ENCODE results near the gene ZRANB1.

The ZRANB1 gene

DNA sequence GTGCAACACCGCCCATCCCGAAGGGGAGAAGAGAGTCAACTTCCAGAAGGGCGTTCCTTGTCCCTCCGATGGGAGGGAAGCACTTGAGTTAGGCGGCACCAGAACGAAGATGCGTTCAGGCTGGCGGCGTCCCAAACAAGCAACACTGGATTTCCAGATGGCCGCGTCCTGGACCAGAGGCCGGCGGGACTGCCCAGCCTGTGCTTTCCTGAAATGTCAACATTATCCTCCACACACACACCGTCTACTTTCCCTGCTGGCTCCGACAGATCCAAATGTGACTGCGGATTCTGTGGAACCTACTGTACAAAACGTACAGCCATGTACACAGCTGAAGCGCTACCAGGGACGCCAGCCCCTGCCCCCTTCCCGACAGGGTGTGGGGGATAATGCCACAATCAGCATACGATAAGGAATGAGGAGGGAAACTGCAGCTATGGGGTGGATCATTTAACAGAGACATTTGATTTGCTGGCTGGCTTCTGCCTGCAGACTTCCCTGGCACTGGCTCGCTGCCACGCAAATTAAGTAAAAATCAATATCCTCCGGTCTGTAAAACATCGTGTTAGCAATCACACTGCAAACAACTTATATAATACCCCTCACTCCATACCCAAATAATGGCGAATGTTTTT, 82.1 kb downstream of the ZRANB1 start:
- DNase-seq, result no peak

DNA sequence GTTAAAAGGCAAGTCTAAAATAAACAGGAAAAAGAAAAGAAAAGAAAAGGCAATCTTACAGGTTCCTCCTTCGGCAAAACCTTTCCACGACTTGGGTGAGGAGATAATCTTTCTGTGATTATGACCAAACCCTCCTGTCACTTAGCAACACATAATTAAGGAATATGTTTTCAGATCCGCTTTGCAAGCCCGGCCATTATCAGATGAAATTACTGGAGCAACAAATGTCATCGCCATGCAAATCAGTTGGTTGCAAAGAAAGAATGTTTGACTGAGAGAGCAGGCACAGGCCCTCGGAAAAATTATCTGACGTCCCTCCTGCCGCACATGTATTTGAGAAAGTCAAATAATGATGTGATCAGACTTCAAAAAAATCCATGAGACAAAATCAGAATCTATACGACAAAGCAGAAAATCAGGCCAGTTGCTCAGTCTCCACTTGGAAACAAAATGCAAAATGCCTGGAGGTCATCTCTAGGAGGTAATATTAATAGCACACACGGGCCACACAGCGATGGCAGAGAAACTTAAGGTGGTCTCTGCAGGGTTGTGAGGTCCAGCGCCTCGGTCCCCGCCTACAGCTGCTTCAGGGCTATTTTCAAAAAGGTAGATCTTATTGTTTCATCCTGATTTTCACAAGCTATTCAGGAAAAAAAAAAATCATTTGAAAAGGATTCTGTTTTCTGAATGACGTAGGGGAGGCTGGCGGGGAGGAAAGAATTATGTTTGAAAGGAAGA, 82.7 kb downstream of the ZRANB1 start:
- no peak for DNase-seq

DNA sequence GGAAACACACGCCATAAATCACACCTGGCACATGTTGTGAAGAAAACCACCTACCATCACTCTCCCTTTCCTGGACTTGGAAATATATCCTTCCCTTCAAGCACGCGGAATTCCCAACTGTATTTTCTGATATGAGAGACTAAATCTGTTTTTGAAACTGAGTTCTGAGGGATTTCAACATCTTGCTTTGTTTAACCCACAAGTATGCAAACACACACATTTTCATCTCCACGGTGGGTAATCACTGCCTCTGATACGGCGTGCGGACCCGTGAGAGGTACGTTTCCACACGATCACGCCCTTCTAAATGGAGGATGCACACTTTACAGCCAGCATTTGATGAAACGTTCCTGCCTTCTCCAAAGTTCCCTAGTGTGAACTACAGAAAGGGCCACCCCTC, 83.4 kb downstream of the ZRANB1 start:
- DNase-seq, result no peak

DNA sequence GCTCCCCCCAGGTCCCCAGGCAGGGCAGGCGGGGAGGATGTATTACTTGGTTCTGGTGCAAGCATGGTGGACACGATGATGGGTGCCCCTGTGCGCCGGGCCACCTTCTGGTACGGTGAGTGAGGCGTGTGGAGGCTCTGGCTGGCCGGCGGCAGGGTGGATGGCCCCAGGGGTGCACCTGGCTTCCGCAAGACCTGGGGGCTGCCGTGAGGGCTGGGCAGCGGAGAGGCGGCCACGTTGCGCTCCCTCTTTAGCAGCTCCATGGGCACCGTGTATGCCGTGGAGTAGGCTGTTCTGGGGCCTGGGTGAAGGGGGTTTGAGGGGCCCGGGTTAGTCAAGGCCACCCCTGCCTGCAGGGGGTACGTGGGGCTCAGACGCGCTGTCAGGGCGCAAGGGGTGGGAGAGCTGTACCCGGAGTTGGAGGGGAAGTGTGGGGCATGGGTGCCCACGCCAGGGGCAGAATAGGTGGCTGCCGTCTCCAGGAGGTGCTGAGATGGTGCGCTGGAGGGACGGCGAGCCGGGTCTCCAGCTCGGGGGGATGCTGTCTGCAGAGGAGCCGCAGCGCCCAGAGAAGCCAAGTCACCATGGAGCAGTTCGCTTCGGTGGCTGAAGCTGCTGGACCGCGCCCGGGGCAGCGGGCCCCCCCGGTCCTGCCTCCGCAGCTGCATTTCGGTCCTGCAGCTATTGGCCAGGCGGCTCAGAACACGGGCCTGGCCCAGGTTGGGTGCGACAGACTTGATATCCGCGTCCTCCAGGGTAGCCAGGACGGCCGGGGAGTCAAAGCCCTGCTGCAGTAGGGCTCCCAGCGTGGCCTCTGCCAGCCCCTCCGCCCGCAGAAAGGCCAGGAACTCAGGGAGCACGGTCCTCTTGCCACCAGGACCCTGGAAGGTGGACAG, 84.4 kb downstream of the ZRANB1 start:
- no peak for DNase-seq

DNA sequence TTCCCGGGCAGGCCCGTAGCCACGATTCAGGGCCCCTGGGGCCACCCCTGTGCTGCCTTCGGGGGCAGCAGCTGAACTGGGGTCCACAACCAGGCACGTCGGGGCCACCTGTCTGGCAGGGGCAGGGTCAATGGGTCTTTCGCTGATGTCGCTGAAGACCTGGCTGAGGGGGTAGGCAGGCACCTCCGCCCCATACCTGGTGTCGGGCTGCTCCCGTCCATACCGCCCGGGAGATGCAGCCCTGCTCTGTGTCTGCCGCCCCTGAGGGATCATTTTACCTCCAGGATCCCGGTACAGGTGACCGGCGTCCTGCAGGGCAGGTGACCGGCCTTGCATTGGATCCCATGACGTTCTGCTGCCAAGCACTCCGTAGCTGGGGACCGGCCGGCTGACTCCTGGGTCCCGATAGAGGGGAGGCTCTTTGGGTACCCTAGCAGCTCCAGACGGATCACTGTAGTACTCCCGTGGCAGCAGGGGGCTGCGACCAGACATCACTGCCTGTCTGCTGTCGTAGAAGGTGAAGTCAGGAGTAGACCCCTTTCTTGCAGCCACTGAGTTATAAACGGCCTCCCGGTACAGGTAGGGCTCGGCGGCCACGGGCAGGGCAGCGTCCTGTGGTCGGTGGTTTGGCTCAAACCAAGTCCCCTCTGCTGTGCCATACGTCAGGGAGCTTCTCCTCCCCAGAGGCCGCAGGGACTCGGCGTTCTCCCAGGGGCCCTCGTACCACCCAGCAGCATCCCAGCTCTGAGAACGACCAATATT, 85.2 kb downstream of the ZRANB1 start:
- no peak for DNase-seq

DNA sequence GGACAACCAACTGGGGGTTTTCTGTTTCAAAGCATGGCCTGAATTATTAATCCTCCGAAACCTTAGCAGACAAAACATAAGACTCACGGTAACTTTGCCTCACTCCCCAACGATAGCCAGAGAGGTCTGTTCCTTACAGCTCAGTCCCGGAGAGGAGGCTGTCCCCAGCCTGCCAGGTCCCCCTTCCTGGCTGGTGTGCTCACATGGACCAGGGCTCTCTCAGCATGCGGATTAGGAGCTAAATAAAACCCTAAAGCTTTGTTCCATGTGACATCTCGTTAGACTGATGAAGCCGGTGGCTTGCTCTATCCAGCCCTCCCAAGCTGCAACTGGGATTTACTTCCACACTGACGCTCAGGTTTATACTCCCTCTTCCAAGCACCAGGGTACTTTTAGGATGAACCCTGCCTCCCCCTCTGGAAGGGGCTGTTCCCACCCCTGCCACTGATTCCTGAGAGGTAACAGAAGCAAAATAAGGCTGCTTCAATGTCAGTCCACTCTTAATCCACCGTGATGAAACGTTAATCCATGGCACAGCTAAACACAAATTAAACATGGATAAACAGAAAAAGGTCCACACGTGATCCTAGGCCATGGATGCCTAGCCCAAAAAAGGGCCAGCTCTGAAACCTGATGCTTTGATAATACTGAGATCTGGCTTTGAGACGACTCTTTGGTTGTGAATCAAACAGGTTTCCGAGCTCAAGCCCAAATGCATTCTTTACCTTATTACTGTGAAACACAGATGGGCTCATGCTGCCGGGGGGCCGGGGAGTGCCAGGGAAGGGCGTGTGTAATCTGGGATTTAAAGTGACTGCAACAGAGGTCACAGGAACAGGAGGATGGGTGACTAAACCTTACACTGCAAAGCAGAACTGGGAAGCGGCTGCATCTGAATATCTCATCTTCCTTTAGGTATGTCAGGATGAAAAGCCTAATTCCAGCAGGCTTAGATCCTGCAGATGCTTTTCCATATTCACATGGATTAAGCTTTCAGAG, 86.2 kb downstream of the ZRANB1 start:
- no peak for DNase-seq

DNA sequence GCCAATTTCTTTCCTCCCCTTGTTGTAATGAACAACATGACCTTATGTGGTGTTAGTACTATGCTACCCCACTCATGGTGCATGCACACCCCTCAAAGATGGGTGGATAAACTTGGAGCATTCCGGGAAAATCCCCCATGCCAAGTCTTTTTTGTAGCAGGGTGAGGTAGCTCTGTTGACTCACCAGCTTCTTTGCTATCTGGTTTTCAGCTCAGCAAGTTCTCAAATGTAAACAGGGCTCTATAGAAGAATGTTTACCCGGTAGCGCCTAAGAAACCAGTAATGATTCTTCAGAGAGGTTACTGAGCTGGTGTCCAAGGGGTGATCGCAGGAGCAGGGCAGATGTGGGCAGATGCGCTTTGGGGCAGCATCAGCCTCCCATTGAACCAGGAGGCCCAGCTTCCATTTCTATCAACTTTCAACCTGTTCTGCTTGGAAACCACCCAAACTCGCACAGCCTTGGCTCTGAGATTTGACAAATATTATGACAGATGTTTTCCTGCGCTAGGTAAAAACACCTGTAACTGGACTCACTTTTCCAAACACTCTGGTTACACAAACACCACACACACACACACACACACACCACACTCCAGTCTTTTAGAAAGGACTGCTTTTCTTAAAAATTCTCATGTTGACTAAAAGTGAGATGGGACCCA, 87.8 kb downstream of the ZRANB1 start:
- DNase-seq, result no peak

DNA sequence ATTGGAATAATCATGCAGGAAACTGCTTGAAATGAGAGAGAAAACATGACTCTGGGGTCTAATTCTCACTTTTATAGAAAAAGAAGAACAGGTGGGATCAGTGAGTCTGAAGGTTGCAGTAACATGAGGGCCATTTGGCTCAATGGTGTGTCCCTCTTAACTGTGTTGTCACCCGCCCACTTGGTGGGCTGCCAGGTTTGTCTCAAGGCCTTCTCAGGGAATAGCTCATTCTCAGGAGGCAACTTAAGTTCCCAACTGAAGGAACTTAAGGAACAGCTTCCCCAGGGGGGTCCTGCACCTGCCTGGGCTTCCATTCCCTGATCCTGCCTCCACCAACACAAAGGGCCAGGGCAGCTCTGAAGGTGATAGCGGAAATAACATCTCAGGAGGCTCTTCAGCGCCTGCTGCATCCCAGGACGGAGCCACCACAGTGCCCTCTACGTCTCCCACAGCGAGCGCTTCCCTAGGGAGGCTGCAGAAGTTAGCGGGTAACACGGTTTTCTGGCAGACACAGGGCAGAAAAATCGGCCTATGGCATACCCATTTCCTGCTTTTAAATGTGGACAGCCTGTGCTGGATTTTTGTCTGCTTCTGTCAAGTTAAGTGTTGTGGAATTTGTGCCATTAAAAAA, 88.8 kb downstream of the ZRANB1 start:
- DNase-seq, result no peak

DNA sequence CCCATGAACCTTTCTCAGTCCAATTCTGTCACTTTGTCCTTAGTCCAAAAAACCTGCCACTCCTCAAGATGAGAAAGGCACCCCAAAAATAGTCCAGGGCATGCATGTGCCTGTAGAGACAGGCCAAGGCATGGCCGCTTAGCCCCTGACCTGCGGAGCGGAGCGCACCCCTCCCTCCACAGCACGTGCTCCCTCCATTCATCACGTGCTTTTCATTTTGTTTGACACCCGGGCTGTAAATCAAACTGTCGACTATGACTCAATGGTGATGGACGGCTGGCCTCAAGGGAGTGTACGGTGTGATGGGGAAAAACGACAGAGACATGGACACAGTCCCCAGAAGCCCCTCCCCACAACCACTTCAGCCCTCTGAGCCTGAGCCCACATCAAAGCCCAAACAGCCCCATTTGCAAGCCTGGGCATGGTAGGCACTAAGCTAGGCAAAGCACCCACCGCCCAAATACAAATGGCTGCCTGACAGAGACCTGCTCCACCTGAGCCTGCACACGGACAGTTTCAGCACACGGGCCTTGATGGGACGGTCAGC, 90.6 kb downstream of the ZRANB1 start:
- no peak for DNase-seq

DNA sequence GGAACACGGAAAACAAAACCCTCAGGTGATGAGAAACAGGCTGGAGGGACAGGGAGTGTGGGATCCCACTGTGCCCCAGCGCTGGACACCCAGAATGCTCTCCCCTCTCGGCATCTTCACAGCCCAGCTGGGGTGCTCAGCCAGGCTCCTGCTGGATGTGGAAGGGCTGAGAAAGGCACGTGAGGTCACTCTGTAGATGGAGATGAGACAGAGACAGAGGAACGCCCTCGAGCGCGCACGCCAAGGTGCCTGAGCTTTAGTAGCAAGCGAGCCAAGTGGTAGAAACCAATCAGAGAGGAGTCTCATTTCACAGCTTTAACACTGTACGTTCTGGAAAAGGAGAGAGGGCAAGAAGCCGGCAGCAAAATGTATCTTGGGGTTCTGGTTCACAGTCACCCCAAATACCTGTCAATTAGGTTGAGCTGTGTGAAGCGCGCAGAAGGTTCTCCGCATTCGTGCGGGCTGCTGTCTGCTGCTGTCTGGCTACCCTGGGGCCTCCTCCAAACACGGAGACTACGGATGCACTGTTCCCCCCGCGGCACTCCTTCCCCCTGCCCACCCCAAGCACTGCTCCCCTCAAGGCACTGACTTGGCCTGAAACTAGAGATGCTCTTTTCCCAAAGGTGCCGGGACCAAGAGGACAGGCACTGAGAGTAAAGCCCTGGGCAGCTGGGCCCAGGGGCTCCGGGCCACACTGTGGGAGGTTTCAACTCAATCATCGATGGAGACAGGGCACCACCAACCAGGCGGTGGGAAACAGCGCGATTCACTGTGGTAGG, 91.4 kb downstream of the ZRANB1 start:
- no peak for DNase-seq

DNA sequence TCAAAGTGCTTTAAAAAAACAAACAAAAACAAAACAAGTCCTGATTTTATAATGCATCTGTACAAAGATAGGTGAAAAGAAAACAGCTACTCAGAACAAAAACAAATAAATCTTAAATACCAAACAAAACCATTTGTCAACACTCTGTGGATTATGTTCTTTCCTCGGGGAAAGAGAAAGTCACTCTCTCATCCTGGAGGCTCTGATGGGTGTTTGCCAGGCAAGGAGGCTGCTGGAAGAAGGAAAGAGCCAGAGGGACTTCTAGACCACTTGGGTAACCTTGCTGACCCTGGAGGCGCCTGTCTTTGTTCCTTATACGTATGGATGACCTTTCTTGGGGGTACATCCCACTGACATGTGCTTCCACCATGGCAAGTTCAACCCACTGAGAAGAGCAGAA, 92.8 kb downstream of the ZRANB1 start:
- no peak for DNase-seq

DNA sequence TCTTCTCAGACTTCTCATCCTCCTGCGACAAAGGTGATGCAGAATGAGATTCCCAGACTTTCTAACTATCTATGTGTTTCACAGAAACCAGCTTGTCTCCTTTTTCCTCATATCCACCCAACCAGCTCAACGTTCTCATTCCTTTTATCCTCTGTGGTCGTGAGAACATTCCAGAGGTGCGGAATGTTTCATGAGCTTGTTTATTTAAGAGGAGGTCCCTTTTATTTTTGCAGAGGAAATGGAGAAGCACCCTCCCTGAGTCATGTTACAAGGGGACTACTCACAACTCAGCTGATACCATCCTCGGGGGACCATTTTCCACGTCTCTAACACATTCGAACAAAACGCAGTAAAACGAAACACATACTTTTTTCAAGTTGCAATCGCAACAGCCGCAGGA, 93.2 kb downstream of the ZRANB1 start:
- no peak for DNase-seq

DNA sequence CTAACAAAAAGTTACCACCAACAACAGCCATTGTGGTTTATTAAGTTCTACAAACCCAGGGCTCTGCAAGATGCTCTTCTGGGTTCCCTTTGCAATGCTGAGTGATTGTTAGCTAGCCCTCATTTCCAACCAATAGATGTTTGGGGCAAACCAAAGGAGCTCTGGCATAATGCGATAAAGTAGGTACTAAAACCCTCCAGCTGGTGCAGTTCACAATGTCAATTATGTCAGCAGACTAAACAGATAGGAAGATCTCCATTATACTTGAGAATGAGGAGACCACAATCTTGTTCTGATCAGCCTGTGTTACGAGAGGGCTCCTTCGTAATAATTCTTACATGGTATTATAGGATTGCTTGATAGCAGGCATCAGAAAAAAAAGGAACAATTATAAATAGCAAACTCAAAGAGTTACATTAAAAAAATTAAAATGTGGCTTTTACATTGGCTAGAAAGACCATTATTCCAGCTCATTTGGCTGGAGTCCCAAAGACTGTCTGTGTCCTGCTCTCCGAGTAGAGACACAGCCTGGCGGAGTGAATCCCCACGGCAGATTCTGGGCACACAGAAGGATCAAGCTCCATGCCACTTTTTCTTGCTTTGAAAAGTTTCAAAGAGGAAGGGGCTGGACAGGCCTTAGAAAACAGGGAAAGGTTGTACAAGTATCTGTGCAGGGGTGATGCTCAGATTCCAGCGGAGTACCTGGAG, 93.8 kb downstream of the ZRANB1 start:
- DNase-seq, result no peak

DNA sequence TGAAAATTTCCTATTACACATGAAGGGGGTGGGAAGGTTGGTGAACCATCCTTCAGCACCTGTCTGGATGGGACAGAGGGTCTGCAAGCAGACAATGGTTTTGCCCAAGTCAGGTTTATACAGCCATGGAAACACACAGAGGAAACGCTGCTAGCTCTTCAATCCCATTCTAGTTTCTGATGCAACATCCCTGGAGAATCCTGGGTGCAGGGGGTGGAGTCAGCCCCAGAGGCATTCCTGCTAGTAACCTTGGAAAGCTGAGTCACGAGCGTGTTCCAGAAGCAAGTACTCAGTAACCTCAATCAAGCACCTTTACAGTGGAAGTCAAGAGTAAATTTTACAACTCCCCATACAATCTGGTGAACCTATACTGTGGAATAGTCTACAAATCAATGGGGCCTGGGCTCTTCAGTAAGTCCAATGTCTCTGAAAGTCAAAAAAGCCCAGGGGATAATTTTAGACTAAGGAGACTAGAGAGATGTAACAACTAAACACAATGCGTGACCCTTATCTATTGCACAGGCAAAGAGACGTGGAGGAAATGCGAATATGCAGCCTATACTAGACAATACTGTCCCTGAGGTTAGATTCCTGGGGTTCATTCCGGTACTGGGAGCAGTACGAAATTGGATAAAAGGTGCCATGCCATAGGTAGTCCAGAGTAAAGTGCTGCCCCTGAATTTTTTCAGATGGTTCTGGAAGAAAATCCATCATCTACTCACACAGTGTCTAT, 95.4 kb downstream of the ZRANB1 start:
- no peak for DNase-seq
